Measurements from ENCODE around the gene ZMPSTE24. TPM values are rescaled to one million over a fixed set of nuclear protein-coding genes. Genes with fewer than 3 reads are reported as not detected.

The ZMPSTE24 gene
- polyA plus RNA-seq, 1 donor (not counting 4 experiments of a cell fraction or from before 2014, with no cell fraction given): 73.4 TPM

DNA sequence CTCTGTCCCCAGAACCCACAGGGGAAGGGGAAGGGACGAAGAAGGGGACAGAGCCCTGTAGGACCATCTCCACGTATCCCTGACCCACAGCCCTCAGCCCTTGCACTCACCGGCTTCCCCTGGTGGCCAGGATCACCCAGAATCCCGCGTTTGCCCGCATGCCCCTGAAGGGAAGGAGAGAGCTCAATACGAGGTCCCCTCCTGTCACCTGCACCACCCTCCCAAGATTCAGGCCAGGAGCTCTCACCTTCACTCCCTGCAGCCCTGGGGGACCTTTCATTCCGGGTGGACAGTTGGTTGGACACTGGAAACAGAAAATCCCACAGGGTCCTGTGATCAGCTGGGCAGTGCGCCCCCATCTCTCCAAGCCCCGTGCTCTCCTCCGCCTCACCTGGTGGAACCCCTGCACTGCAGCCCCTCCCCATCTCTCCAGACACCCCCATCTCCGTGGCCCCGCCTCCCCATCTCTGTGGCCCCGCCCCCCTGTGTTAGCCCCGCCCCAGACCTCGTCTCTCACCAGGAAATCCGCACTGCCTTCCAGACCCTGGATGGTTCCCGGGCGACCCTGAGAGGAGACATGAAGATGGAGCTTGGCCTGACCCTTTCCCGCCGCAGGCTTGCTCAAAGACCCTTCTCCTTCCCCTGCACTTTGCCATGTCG is 53.1 kb downstream of the ZMPSTE24 start:
- Histone ChIP-seq H3K79me2 (ENCODE audit: control insufficient read depth, insufficient read depth, low read length) (no peaks in the 10 kb centered on the region), H3K27ac (ENCODE audit: control insufficient read depth, insufficient read depth, low read length) (no peak overlapping the region), H3K4me1 (ENCODE audit: control insufficient read depth, extremely low read depth, insufficient read depth, low read length) (peaks cover 14% of the 10 kb centered on the region), H3K4me2 (ENCODE audit: control insufficient read depth, extremely low read depth, insufficient read depth, low read depth, low read length) (no peak overlapping the region), H3K36me3 (ENCODE audit: control insufficient read depth in 2 of 2, extremely low read depth in 1 of 2, insufficient read depth in 2 of 2, low read length in 2 of 2) (no peaks in the 10 kb centered on the region), H3K27me3 (ENCODE audit: control insufficient read depth, extremely low read depth, insufficient read depth, low read length) (peaks cover 7% of the 10 kb centered on the region), H4K20me1 (ENCODE audit: control insufficient read depth, extremely low read depth, insufficient read depth, low read length) (no peaks in the 10 kb centered on the region), H3K9ac (ENCODE audit: control insufficient read depth, extremely low read depth, insufficient read depth, low read length) (no peak overlapping the region), H2AFZ (ENCODE audit: control insufficient read depth, low read length) (no peak overlapping the region), H3K4me3 (ENCODE audit: control insufficient read depth in 2 of 3, extremely low read depth in 1 of 3, insufficient read depth in 2 of 3, low read depth in 1 of 3, low read length in 3 of 3) (no peak overlapping the region), H3K9me1 (ENCODE audit: control insufficient read depth, extremely low read depth, insufficient read depth, low read length) (no peaks in the 10 kb centered on the region), H3K9me3 (ENCODE audit: control insufficient read depth, low read depth, low read length) (no peaks in the 10 kb centered on the region)
- no peak for DNase-seq (ENCODE audit: low read depth, low spot score)
- dilution Hi-C loops (cut with MboI; ENCODE audit: extremely low pct_ligation_motif_present, low sequenced_read_pairs): no loop called here
- no peak for FAIRE-seq
- TF ChIP-seq, protein P1, sequence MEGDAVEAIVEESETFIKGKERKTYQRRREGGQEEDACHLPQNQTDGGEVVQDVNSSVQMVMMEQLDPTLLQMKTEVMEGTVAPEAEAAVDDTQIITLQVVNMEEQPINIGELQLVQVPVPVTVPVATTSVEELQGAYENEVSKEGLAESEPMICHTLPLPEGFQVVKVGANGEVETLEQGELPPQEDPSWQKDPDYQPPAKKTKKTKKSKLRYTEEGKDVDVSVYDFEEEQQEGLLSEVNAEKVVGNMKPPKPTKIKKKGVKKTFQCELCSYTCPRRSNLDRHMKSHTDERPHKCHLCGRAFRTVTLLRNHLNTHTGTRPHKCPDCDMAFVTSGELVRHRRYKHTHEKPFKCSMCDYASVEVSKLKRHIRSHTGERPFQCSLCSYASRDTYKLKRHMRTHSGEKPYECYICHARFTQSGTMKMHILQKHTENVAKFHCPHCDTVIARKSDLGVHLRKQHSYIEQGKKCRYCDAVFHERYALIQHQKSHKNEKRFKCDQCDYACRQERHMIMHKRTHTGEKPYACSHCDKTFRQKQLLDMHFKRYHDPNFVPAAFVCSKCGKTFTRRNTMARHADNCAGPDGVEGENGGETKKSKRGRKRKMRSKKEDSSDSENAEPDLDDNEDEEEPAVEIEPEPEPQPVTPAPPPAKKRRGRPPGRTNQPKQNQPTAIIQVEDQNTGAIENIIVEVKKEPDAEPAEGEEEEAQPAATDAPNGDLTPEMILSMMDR (optimal IDR thresholded peaks at IDR 0.05 in 1 of 3, IDR thresholded peaks at IDR 0.05 in 1 of 3, conservative IDR thresholded peaks at IDR 0.05 in 1 of 3; ENCODE audit: extremely low read depth in 1 of 3, insufficient read depth in 2 of 3, low read length in 3 of 3): peak in 1 of 3 experiments; percentile 7
- no peak for TF ChIP-seq EZH2 (IDR thresholded peaks at IDR 0.05; ENCODE audit: low read length)

DNA sequence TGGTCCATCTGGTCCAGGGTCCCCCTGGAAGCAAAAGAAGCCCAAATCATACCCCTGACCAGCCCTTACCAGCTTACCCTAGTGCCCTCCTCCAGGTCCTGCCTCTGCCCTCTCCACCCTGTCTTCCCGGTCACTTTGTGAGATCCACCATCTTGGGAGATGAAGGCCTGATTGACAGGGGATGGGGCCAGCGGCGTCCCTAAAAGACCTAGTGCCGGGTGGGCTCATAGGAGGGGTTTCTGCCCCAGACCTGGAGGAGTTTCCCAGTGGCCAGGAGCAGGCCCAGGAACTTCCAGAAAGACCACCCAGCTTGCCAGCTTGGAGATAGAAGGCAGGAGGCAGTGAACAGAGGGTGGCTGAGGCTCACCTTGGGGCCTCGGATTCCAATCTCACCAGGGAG is 53.7 kb downstream of the ZMPSTE24 start:
- no peak overlapping the region for H3K4me2 ChIP-seq (ENCODE audit: control insufficient read depth, extremely low read depth, insufficient read depth, low read depth, low read length)
- no peaks in the 10 kb centered on the region for H3K36me3 ChIP-seq (ENCODE audit: control insufficient read depth in 2 of 2, extremely low read depth in 1 of 2, insufficient read depth in 2 of 2, low read length in 2 of 2)
- H3K4me1 ChIP-seq (ENCODE audit: control insufficient read depth, extremely low read depth, insufficient read depth, low read length): peaks cover 12% of the 10 kb centered on the region
- no peaks in the 10 kb centered on the region for H3K9me3 ChIP-seq (ENCODE audit: control insufficient read depth, low read depth, low read length)
- H3K9ac ChIP-seq (ENCODE audit: control insufficient read depth, extremely low read depth, insufficient read depth, low read length): no peak overlapping the region
- peaks cover 13% of the 10 kb centered on the region for H3K27me3 ChIP-seq (ENCODE audit: control insufficient read depth, extremely low read depth, insufficient read depth, low read length)
- H2AFZ ChIP-seq (ENCODE audit: control insufficient read depth, low read length): no peak overlapping the region
- no peak overlapping the region for H3K4me3 ChIP-seq (ENCODE audit: control insufficient read depth in 2 of 3, extremely low read depth in 1 of 3, insufficient read depth in 2 of 3, low read depth in 1 of 3, low read length in 3 of 3)
- DNase-seq (ENCODE audit: low read depth, low spot score) (no peak), FAIRE-seq (no peak)
- no peaks in the 10 kb centered on the region for H3K79me2 ChIP-seq (ENCODE audit: control insufficient read depth, insufficient read depth, low read length)
- dilution Hi-C loops (cut with MboI; ENCODE audit: extremely low pct_ligation_motif_present, low sequenced_read_pairs): no loop called here
- no peaks in the 10 kb centered on the region for H4K20me1 ChIP-seq (ENCODE audit: control insufficient read depth, extremely low read depth, insufficient read depth, low read length)
- H3K27ac ChIP-seq (ENCODE audit: control insufficient read depth, insufficient read depth, low read length): no peak overlapping the region
- H3K9me1 ChIP-seq (ENCODE audit: control insufficient read depth, extremely low read depth, insufficient read depth, low read length): no peaks in the 10 kb centered on the region
- TF ChIP-seq, protein P1 (optimal IDR thresholded peaks at IDR 0.05 in 1 of 3, IDR thresholded peaks at IDR 0.05 in 1 of 3, conservative IDR thresholded peaks at IDR 0.05 in 1 of 3; ENCODE audit: extremely low read depth in 1 of 3, insufficient read depth in 2 of 3, low read length in 3 of 3): no peak
- no peak for TF ChIP-seq EZH2 (IDR thresholded peaks at IDR 0.05; ENCODE audit: low read length)
